ENCODE data around the gene ZNF609.

- TF ChIP-seq CTCF (IDR thresholded peaks at IDR 0.05) (no peak), POLR2A (IDR thresholded peaks at IDR 0.05) (no peak), POLR2AphosphoS5 (IDR thresholded peaks at IDR 0.05) (no peak)
Measured at GRCh38 chr15:64712353-64712752, 252.0 kb downstream of the ZNF609 start.

All from suprapubic skin (tissue), 4 donors.